GM18951 (cell line): ENCODE results near the gene KRT222.

Experiments used
- POLR2A ChIP-seq: IDR thresholded peaks from 4 replicates; pipeline ENCODE4 v1.6.1; 2011; ENCODE audit warnings: mild to moderate bottlenecking; ENCODE audit not compliant: insufficient read length, insufficient read depth; ENCODE audit errors: extremely low read depth
- in situ Hi-C: fragments of 300-500 bp; cut with MboI; formaldehyde crosslinking; loops from one replicate; pipeline ENCODE4 v1.12.0; 2022; ENCODE audit warnings: low sequenced_read_pairs, mixed read lengths, inconsistent platforms; ENCODE audit not compliant: unreplicated experiment

KRT222 gene

GRCh38 chr17:40617678-40618240, 47.2 kb downstream of the KRT222 start:
- in situ Hi-C loops: no loop called here
- TF ChIP-seq POLR2A: no peak

- no peak for TF ChIP-seq POLR2A
- in situ Hi-C loops: no loop called here
Observed at GRCh38 chr17:40616592-40616991, 48.4 kb downstream of the KRT222 start.

- no peak for TF ChIP-seq POLR2A
- in situ Hi-C loops: no loop called here
Observed at GRCh38 chr17:40615841-40616476, 49.0 kb downstream of the KRT222 start.

- TF ChIP-seq POLR2A: no peak
- in situ Hi-C loops: no loop called here
Observed at GRCh38 chr17:40615068-40615840, 49.7 kb downstream of the KRT222 start.

GRCh38 chr17:40614431-40615067, 50.4 kb downstream of the KRT222 start:
- in situ Hi-C loops: no loop called here
- TF ChIP-seq POLR2A: no peak

- in situ Hi-C loops: no loop called here
- no peak for TF ChIP-seq POLR2A
Observed at GRCh38 chr17:40613467-40614154, 51.4 kb downstream of the KRT222 start.

GRCh38 chr17:40612599-40613244, 52.3 kb downstream of the KRT222 start:
- TF ChIP-seq POLR2A: no peak
- in situ Hi-C loops: no loop called here

GRCh38 chr17:40611840-40612474, 53.0 kb downstream of the KRT222 start:
- in situ Hi-C loops: no loop called here
- no peak for TF ChIP-seq POLR2A

GRCh38 chr17:40610359-40610758, 54.6 kb downstream of the KRT222 start:
- no peak for TF ChIP-seq POLR2A
- in situ Hi-C loops: no loop called here

GRCh38 chr17:40608061-40608581, 56.9 kb downstream of the KRT222 start:
- in situ Hi-C loops: no loop called here
- no peak for TF ChIP-seq POLR2A

- TF ChIP-seq POLR2A: no peak
- in situ Hi-C loops: no loop called here
Observed at GRCh38 chr17:40607641-40608040, 57.3 kb downstream of the KRT222 start.
